Medulla oblongata (tissue), 1 donor: Measurements from ENCODE around the gene KLHL1.
"Not testable (repeated sequence)": the region's sequence is repeated elsewhere in the genome, so short reads cannot be mapped to it uniquely, and the experiment has no call there.

Source experiments
- DNase-seq: peaks from one replicate; pipeline ENCODE4 v3.0.0-alpha.2; 2015; ENCODE audit errors: extremely low spot score

Gene KLHL1, protein sequence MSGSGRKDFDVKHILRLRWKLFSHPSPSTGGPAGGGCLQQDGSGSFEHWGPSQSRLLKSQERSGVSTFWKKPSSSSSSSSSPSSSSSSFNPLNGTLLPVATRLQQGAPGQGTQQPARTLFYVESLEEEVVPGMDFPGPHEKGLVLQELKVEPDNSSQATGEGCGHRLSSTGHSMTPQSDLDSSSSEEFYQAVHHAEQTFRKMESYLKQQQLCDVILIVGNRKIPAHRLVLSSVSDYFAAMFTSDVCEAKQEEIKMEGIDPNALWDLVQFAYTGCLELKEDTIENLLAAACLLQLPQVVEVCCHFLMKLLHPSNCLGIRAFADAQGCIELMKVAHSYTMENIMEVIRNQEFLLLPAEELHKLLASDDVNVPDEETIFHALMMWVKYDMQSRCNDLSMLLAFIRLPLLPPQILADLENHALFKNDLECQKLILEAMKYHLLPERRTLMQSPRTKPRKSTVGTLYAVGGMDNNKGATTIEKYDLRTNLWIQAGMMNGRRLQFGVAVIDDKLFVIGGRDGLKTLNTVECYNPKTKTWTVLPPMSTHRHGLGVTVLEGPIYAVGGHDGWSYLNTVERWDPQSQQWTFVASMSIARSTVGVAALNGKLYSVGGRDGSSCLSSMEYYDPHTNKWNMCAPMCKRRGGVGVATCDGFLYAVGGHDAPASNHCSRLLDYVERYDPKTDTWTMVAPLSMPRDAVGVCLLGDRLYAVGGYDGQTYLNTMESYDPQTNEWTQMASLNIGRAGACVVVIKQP

DNA sequence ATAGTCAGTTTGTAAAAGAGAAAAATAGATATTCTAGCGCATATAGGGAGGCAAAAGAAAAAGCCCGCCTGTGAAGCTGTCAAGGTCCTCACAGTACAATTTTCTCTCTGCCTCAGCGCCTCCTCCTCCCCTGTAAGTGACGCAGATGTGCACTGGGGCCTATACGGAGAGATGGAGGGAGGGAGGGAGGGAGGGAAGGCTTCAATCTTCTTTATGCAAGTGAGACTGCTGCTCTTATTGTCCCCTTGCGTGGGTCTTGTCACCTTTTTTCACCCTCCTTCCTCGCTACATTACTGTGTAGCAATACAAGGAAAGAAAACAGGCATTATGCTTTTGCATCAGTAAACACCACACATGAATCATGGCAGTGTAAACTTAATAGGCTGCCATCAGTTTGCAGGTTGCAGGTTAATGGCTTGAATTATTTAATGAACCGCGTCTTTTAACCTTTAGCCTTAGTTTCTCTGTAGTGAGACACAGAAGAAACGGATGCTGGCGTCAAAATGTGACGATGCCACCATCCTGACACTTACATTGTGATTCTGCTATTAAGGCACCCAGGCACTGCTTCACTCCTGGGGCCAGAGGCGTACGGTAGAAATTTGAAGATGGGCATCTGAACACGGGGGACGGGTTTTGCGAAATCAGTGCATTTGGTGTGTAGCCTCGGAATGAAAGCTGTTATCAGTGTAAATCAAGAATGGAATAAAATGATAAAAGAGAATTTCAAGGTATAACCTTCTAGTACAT is at the start of gene KLHL1:
Gene KLHL1, minus strand, starts transcription at position 97 of the 750 bp plus-strand sequence. CDS start 753 bp downstream, outside the sequence.
- DNase-seq: no peak

DNA sequence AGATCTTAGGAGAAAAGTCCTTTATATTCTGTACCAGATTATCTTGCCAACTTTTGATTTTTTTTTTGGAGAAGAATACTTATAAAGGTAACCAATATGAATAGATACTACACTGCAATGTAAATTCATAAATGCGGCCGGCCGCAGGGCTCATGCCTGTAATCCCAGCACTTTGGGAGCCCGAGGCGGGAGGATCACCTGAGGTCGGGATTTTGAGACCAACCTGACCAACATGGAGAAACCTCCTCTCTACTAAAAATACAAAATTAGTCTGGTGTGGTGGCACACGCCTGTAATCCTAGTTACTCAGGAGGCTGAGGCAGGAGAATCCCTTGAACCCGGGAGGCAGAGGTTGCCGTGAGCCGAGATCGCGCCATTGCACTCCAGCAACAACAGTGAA is 34.4 kb upstream of the KLHL1 start:
- not testable (repeated sequence) for DNase-seq

DNA sequence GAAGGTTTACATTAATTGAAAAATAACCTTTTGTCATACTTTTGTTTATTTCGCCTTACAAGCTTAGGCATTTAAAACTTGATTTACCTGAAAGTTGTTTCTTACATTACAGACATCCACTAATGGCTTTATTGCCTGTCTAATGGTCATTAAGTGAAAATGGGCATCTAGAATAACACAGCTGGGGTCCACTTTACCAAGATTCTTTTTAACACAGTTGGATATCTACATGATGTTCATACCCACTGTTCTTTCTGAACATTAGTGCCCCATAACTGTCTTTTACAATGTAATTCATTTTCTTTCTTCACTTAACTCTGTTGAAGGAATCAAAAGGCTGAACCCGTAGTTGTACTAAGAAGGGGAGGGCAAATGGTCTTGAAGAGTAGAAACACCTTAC is 19.8 kb upstream of the KLHL1 start:
- DNase-seq: no peak

DNA sequence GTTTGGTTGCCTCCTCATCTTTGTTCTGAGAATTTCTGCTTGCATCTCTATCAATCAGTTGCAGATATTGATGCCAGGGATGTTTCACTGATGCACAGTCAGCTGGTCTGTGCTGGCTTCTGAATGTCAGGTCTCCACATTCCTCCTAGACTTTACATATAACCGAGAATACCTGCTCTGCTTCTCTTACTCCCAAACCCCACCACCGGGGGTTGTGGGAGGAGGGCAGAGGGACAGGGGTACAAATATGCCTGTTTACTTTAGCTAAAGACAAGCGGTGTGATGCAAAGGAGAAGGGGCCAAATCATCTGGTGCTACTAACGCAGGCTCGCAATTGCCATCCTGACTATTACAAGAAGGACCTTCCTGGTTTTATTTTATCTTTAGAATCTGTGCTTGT is 17.4 kb upstream of the KLHL1 start:
- DNase-seq: no peak

DNA sequence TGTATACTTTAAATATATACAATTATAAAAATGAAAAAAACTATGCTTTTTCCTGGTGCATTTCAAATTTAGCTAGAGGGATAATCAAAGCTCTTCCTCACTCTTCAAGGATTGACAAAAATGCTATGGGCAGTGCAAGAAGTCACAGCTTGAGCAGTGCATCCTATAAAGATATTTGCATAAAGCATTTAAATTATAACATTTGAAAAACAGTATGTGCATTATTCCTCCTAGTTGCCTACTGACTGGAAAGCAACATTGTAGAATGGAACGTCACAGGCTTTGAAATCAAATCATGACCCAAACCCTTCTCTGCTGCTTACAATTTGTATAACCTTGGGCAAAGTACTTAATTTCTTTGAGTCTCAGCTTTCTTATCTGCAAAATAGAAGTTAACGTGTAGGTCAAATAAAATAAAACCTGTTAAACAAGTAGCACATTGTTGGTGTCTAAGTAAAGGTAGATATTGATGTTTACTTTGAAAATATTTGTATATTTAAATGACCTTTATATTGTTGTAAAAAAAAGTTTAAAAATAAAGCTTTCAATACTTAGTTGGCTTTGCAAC is 9.2 kb upstream of the KLHL1 start:
- DNase-seq: no peak

DNA sequence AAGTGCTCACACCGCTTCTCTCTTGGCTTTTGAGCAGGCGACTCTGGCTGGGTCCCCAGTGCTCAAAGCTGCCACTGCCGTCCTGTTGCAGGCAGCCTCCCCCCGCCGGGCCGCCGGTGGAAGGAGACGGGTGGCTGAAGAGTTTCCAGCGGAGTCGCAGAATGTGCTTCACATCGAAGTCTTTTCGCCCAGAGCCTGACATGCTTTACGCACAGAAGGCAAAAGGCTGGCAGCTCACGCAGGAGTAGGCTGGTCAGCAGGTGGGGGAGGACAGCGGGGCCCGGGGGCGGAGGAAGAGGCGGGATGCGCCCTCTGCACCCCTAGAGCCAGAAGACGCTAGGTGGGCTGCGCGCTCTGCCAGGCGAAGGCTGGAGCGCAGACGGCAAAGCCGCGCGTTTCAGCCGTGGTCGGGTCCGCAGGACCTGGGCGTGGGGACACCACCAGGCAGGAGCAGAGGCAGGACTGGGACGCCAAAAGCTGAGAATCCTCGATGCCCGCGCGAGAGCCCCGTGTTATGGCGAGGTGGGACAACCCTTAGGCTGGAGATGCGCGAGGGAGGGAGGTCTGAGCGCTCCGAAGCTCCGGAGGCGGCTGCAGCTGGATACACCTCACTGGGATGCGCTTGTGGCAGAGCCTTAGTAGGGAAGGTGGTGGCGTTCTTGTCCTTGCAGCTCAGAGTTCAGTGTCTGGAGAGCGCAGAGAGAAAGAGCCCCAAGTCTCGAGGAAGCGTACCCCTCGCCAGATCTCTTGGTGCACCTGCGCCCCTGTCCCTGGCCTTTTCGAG is 562 bp downstream of the KLHL1 start, which contains the start of gene ATXN8OS:
Gene ATXN8OS, plus strand, starts transcription at position 329 of the 784 bp plus-strand sequence.
- DNase-seq: no peak

DNA sequence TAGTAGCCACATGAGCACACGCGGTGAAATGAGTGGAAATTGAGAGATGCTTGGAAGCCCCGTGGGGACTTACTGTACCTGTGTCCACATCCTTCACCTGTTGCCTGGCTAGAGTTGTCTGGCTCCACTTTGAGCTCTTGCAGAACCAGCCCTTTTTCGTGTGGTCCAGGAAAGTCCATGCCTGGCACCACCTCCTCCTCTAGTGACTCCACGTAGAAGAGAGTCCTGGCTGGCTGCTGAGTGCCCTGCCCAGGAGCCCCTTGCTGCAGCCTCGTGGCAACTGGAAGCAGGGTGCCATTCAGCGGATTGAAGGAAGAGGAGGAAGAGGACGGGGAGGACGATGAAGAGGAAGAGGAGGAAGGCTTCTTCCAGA is 1.1 kb downstream of the KLHL1 start:
- DNase-seq: no peak

DNA sequence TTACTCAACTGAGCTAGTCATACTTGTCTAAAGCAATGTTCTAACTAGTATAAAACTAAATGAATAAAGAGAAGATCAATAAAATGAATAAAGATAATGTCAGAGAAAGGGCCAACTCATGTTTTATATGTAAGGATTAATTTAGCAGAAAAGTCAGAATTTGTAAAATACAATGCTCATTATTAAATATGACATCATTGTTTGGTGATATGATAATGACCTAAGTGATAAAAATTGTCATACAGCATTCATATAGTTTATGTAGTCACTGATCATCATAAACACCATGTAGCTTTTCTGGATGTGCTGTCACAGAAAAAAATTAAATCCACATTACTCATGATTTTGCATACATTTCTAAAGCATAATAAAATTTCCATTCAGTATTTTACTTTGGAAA is 3.8 kb downstream of the KLHL1 start:
- DNase-seq: no peak

DNA sequence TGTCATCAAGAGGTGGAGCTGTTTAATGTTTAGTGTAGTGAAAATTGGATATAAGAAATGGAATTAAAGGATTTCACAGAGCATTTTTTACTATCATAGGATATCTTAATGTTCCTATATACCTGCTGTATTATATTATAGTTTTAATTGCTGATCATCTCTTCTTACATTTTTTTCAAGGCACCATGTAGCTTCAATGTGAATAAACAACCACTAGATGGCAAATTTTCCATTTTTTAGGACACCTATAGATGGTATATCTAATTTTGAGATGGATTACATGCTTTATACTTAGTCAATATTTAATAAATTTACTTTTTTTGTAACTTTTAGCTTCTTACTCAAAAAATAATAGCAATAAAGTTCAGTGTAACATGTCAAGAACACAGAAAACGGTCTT is 9.6 kb downstream of the KLHL1 start:
- no peak for DNase-seq

DNA sequence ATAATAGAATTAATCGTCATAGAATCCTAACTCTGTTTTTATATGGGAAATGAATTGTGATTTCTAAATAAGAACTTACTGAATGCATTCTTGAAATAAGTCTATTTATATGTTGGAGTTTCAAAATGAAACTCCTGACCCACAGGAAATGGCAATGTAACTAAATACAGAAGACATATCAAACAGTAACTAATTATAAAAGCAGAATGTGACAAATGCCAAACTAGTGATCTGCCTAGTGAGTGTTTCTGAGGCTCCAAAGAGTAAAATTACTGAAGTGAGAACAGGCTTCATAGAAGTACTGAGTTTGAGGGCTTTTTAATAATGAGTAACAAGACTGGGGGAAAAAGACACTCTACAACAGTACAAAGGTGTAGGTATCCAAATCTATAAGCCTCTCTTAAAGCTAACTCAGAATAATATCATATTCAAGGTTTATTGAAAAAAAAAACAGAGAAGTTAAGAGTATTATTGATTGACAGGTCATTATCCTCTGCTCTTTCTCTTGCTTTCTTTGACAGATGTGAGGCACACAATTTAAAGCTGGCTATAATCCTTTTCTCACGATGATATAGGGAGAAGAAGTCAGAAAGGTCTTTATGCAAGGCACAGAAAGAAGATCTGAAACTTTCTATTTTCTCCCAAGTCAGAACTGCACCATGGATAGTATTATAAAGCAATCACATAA is 18.1 kb downstream of the KLHL1 start:
- DNase-seq: no peak

DNA sequence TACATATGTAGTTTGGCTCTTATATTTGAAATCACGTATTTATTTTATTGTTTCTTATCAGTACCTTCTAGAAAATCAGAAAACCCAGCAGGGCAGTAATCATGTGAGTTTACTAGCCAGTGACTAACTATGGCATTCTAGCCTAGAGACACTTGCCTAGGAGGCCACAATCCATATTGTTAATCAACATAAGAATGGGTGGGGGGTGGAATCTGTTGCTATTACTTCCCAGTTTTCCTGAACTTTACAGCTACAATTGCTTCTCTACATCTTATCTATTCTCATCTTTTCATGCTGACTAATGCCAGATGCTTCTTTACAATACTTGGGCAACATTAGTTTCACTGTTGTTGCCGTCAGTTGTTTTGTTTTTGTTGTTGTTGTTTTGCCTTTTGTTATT is 19.3 kb downstream of the KLHL1 start:
- no peak for DNase-seq

DNA sequence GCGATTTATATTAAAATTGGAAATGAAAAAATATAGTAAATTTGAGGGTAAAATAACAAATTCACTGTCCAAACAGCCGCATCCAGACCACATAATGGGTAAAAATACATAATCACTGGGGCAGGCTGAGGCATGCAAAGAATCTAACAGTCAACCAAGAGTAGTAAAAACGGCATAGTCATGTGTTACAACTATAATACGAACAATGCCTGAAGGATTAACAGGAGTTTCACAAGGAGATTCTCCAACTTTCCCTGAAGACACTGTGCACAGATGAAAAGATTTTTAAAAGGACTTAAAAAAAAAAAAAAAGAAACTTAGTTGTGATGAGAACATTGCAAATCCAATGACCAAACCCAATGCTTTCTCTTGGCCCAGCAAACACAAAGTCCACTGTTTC is 21.0 kb downstream of the KLHL1 start:
- no peak for DNase-seq

DNA sequence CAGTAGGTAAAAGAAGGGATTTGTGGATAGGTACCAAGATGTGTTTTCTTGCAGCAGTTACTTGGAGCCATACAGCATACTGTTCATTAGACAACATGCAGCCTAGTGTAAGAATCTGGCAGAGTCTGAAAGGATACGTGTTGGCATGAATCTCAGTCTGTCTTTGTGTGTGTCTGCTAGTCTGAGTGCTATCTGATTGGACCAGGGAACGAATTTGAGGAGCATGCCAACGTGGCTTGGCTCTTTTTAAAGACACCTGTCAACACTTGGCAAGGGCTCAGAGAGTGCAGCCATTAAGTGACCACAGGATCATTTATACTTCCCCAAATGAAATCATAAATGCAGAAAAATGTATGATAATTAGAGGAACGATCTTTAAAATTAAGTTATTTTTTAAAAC is 28.2 kb downstream of the KLHL1 start:
- peak; percentile 23 for DNase-seq

DNA sequence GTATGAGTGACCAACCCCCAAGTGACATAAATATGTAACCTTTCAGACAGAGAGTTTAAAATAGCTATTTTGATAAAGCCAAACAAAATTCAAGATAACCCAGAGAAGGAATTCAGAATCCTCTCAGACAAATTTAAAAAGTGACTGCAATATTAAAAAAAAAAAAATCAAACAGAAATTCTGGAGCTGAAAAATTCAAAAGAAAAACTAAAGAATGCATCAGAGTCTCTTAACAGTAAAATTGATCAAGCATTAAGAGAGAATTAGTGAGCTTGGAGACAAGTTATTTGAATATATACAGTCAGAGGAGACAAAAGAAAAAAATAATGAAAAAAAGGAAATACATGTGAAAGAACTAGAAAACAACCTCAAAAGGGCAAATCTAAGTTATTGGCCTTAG is 53.7 kb downstream of the KLHL1 start:
- no peak for DNase-seq

DNA sequence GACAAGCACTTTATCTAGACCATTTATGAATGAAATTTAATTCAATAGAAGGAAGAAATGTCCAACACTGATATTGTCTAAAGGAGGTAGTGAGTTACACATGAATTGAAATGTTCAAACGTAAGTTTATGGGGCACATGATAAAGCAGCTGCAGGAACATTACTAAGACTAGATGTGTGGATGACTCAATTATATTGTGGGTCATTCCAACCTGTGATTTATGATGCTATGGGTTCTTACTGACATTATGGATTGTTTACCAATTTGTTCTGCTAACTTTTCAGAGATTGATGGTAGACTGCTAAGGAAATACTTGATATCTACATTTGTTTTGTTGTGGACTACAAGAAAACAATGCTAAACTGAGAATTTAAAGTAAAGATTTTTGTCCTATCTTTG is 56.7 kb downstream of the KLHL1 start:
- DNase-seq: no peak

DNA sequence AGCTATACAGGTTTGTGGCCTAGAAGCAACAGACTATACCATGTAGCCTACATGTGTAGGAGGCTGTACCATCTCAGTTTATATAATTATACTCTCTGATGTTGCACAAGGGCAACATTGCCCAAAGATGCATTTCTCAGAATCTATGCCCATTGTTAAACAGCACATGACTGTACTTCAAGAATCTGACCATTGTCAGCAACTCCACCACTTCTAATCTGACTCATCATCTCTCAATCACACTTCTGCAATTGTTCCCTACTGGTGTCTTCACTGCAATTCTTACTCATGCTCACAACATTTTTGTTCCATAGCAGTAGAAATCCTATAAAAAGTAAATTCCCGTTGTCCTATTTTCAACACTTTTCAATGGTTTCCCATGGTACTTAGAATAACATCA is 64.6 kb downstream of the KLHL1 start:
- no peak for DNase-seq

DNA sequence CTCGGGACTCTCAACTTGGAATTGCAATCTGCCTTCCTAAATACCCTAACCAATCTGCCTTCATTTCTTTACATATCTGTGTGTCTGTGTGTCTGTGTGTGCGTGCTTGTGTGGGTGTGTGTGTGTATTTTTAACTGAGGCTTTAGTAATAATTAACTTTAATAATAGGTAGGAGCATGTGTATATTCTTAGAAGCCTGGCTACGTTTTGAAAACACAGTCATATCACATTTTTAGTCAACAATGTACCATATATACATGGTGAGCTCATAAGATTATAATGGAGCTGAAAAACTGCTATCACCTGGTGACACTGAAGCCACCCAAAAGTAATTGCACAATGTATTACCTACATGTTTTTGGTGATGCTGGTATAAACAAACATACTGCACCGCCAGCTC is 66.1 kb downstream of the KLHL1 start:
- no peak for DNase-seq

DNA sequence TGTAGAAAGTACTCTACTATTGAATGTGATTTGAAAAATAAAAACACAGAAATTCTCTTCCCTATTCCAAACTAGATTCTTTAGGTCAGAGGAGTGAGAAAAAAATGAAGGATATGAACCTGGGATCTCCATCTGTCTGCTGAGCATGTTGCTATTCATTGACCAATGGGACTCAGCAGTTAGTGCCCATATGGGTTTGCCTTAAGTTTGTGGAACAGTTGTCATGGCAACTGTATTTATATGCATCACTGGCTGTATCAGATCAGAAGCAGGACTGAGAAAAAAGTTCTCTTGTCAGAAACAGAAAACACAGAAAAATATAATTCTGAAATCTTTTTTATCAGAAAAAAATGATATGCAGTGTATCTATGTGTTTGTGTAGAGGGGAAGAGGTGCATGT is 74.0 kb downstream of the KLHL1 start:
- DNase-seq: no peak

DNA sequence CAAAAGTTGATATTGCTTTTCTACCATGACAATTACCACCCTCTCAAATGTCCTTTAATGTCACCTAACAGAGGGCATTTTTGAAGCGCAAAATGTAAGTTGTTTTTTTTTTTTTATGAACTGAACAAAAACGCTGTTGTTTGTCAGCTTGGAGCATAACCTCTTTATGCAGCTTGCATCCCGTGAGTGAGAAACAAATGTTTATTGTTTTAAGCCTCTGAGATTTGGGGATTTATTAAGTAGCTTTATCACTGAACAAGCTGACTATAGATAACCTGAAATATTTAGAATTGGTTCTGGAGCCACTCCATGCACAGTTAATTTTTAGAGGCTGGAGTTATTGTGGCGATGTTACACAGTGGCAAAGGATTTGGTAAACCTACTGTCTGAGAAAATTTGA is 80.7 kb downstream of the KLHL1 start:
- no peak for DNase-seq

DNA sequence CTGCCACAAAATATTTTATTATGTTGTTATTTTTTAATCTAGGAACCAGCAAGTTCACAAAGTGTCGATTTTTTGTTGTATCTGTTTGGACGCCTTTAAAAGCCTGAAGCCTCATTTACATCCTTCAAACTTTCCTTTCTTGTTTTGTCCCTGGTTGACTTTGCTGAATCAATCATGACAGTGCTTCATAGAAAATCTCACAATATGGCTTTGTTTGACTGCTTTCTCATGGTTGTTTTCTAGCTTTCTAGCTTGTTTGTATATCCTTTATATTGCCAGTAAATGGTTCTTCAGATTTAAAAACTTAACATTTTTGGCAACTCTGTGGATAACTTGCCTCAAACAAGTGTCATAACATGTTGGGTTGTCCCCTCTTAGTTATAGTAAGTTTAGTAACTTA is 84.7 kb downstream of the KLHL1 start:
- DNase-seq: peak; percentile 75

DNA sequence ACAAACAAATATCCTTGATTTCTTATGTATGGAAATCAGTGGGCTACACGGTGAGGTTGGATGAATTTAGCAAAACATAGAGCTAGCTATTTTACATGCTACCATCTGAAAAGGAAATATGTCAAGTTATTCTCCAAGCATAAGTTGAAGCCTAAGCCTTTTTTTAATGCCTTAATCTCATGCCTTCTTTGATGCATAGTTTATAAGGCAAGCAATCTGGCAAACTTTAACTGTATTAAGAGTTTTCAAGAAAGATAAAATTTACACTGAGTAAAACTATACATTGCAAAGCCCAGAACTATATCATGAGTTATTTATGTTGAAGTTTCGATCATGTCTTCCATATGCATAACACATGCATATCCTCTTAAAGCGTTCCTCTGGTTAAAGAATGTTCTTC is 85.6 kb downstream of the KLHL1 start:
- no peak for DNase-seq
